Activated T-cell treated with anti-CD3 and anti-CD28 coated beads, Interleukin-2, amount 50 U/mL, for 1 hour (primary cell): ENCODE data around the gene SMIM45.

ENCODE experiments used
- DNase-seq: peaks from one replicate; pipeline ENCODE4 v3.0.0-alpha.2; 2020

Gene SMIM45

GRCh38 chr22:41915786-41916493 is 36.0 kb upstream of the SMIM45 start:
- DNase-seq = no peak

GRCh38 chr22:41916745-41917358 is 35.1 kb upstream of the SMIM45 start:
- no peak for DNase-seq

GRCh38 chr22:41917375-41917902 is 34.5 kb upstream of the SMIM45 start:
- no peak for DNase-seq

- DNase-seq = no peak
Measured at GRCh38 chr22:41917903-41918791, 33.8 kb upstream of the SMIM45 start.

GRCh38 chr22:41919357-41920224 is 32.4 kb upstream of the SMIM45 start:
- DNase-seq = peak; percentile 59

- no peak for DNase-seq
Measured at GRCh38 chr22:41920271-41920976, 31.5 kb upstream of the SMIM45 start.

- DNase-seq = no peak
Measured at GRCh38 chr22:41922328-41922727, 29.6 kb upstream of the SMIM45 start.

- DNase-seq = no peak
Measured at GRCh38 chr22:41922940-41923594, 28.9 kb upstream of the SMIM45 start.

GRCh38 chr22:41923595-41924276 is 28.2 kb upstream of the SMIM45 start:
- no peak for DNase-seq

GRCh38 chr22:41925783-41926460 is 26.0 kb upstream of the SMIM45 start:
- peak; percentile 86 for DNase-seq

GRCh38 chr22:41927813-41928212 is 24.1 kb upstream of the SMIM45 start:
- no peak for DNase-seq

- no peak for DNase-seq
Measured at GRCh38 chr22:41928593-41929417, 23.1 kb upstream of the SMIM45 start.

- DNase-seq = no peak
Measured at GRCh38 chr22:41929418-41929810, 22.5 kb upstream of the SMIM45 start.

GRCh38 chr22:41931701-41932269 is 20.2 kb upstream of the SMIM45 start:
- DNase-seq = no peak

- DNase-seq = no peak
Measured at GRCh38 chr22:41932353-41932752, 19.6 kb upstream of the SMIM45 start.

GRCh38 chr22:41933411-41934177 is 18.4 kb upstream of the SMIM45 start:
- no peak for DNase-seq

GRCh38 chr22:41934284-41935014 is 17.5 kb upstream of the SMIM45 start:
- no peak for DNase-seq
